ENCODE measurements around the gene ARID3B. TPM values are rescaled to one million over a fixed set of nuclear protein-coding genes. Genes with fewer than 3 reads are reported as not detected.

The ARID3B gene
- total and polyA plus RNA-seq, 2 of the 4 experiments (the other 2 are of a cell fraction) = 2.5 to 5.0 TPM

GRCh38 chr15:74628949-74629348 is 87.9 kb downstream of the ARID3B start:
- no peak overlapping the region for H4K8ac ChIP-seq (ENCODE audit: low read depth in 2 of 2, low read length in 2 of 2)
- no peak overlapping the region for H3K18ac ChIP-seq (ENCODE audit: low read depth, low read length)
- H3K79me1 ChIP-seq (ENCODE audit: low read depth in 1 of 2, low read length in 2 of 2) = peaks cover 0 to 31% of the 10 kb centered on the region in 2 experiments; a peak in 1 of 4 replicates
- H2BK5ac ChIP-seq (ENCODE audit: low read depth, low read length, poor library complexity, severe bottlenecking) = no peak overlapping the region
- H2BK120ac ChIP-seq (ENCODE audit: low read depth, low read length) = no peak overlapping the region
- no peaks in the 10 kb centered on the region for H3K27me3 ChIP-seq (ENCODE audit: control insufficient read depth, insufficient read depth, low read length)
- no peak overlapping the region for H2BK15ac ChIP-seq (ENCODE audit: low read depth, low read length)
- peaks cover 89% of the 10 kb centered on the region for H3K36me3 ChIP-seq (ENCODE audit: control insufficient read depth, insufficient read depth, low read length)
- ATAC-seq (ENCODE audit: low read depth) (no peak), DNase-seq (no peak)
- H2AK5ac ChIP-seq (ENCODE audit: low read depth, low read length) = no peak overlapping the region
- no peak overlapping the region for H3K27ac ChIP-seq (ENCODE audit: insufficient read depth, low read length)
- H3K9me3 ChIP-seq (ENCODE audit: control insufficient read depth, insufficient read depth, low read length) = no peaks in the 10 kb centered on the region
- no peak overlapping the region for H3K4me2 ChIP-seq (ENCODE audit: low read depth, low read length)
- H2BK20ac ChIP-seq (ENCODE audit: low read depth, low read length) = no peak overlapping the region
- intact Hi-C loops (cut with micrococcal nuclease) = no loop called here
- no CpG with 5 or more reads among the region's 5 CpGs for WGBS, 2 experiments (ENCODE audit: extremely low coverage in 2 of 2, insufficient read length in 1 of 2)
- H3K4me1 ChIP-seq (ENCODE audit: control insufficient read depth, insufficient read depth, low read length) = no peaks in the 10 kb centered on the region
- dilution Hi-C loops (cut with HindIII; ENCODE audit: low sequenced_read_pairs, unreplicated experiment) = no loop called here
- H3K4ac ChIP-seq (ENCODE audit: low read depth, low read length) = no peak overlapping the region
- no peak overlapping the region for H2AFZ ChIP-seq (replicated peaks; ENCODE audit: low read length, poor library complexity)
- H3K9me1 ChIP-seq (ENCODE audit: insufficient read depth, low read length) = no peaks in the 10 kb centered on the region
- H4K20me1 ChIP-seq (ENCODE audit: insufficient read depth, low read length) = peaks cover 62% of the 10 kb centered on the region
- no peak overlapping the region for H3K23ac ChIP-seq (ENCODE audit: low read depth, low read length)
- ChIA-PET POLR2A (ENCODE audit: unreplicated experiment) (no interaction called here), CTCF (no interaction called here)
- no peak overlapping the region for H2AK9ac ChIP-seq (replicated peaks; ENCODE audit: low read depth, low read length, poor library complexity)
- BruUV-seq (replicated peaks) = no TSS peak
- no peak overlapping the region for H4K91ac ChIP-seq (ENCODE audit: insufficient read depth, low read depth, low read length)
- no peak overlapping the region for H3K9ac ChIP-seq (ENCODE audit: low read depth, low read length)
- H3K14ac ChIP-seq (replicated peaks; ENCODE audit: low read depth, low read length) = no peak overlapping the region
- H3K56ac ChIP-seq (ENCODE audit: extremely low read depth, insufficient read depth, low read length) = no peak overlapping the region
- TF ChIP-seq ELK1 (IDR thresholded peaks at IDR 0.05; ENCODE audit: borderline replicate concordance, low read depth, low read length) (no peak), CEBPB (IDR thresholded peaks at IDR 0.05; ENCODE audit: low read depth, low read length) (no peak), CHD1 (IDR thresholded peaks at IDR 0.05; ENCODE audit: low read depth, low read length) (no peak), CTCF (conservative IDR thresholded peaks at IDR 0.05; ENCODE audit: low read depth, low read length) (no peak), USF2 (IDR thresholded peaks at IDR 0.05; ENCODE audit: low read depth, low read length) (no peak), MAFK (IDR thresholded peaks at IDR 0.05; ENCODE audit: low read depth, low read length) (no peak), RFX5 (IDR thresholded peaks at IDR 0.05; ENCODE audit: low read depth, low read length) (no peak), NFE2L2 (IDR thresholded peaks at IDR 0.05; ENCODE audit: low read depth, low read length) (no peak), RCOR1 (IDR thresholded peaks at IDR 0.05; ENCODE audit: insufficient replicate concordance, low read length) (no peak), FOS (IDR thresholded peaks at IDR 0.05; ENCODE audit: low read depth, low read length) (no peak), SMC3 (IDR thresholded peaks at IDR 0.05; ENCODE audit: low read depth, low read length) (no peak), BHLHE40 (IDR thresholded peaks at IDR 0.05; ENCODE audit: low read depth, low read length) (no peak)
- no peak overlapping the region for H3K4me3 ChIP-seq (ENCODE audit: insufficient read depth, low read depth, low read length)
- no peak overlapping the region for H4K5ac ChIP-seq (ENCODE audit: low read depth, low read length)
- in situ Hi-C loops (cut with MboI; ENCODE audit: low sequenced_read_pairs) = no loop called here

Measured in IMR-90 (cell line).